Breast epithelium (tissue), 4 donors: ENCODE results near the gene DAB1. TPM values are rescaled to one million over a fixed set of nuclear protein-coding genes. Genes with fewer than 3 reads are reported as not detected.
"Not testable (repeated sequence)": the region's sequence is repeated elsewhere in the genome, so short reads cannot be mapped to it uniquely, and the experiment has no call there.

Experiments used
- DNase-seq, 2 donors: peaks; one replicate each; pipeline ENCODE4 v3.0.0-alpha.2; 2019; ENCODE audit warnings: low spot score in 2 of 2
- H3K27ac ChIP-seq, 2 donors: fragments of 200-600 bp; sonication (generic) in 1 of 2; one replicate each; pipeline ENCODE4 v1.5.1; 2016 to 2019; ENCODE audit warnings: mild to moderate bottlenecking in 1 of 2
- H3K27me3 ChIP-seq, 2 donors: fragments of 200-600 bp; sonication (generic) in 1 of 2; one replicate each; pipeline versions ENCODE4 v1.5.1 to v1.6.0; 2017 to 2019; ENCODE audit warnings: control low read depth in 1 of 2, mild to moderate bottlenecking in 1 of 2
- H3K36me3 ChIP-seq: fragments of 200-600 bp; one replicate; pipeline ENCODE4 v1.5.1; 2019
- H3K4me1 ChIP-seq, 2 donors: fragments of 200-600 bp; sonication (generic); one replicate each; pipeline ENCODE4 v1.5.1; 2016 to 2019; ENCODE audit warnings: control low read depth in 1 of 2
- H3K4me3 ChIP-seq, 3 donors: fragments of 200-600 bp; sonication (generic); 1 replicate in 2 of 3; 2 replicates in 1 of 3; pipeline ENCODE4 v1.5.1; 2016 to 2019; ENCODE audit warnings: mild to moderate bottlenecking in 3 of 3, moderate library complexity in 2 of 3
- H3K9me3 ChIP-seq, 2 donors: fragments of 200-600 bp; sonication (generic) in 1 of 2; one replicate each; pipeline ENCODE4 v1.5.1; 2016 to 2019; ENCODE audit warnings: control low read depth in 1 of 2
- CTCF ChIP-seq, 3 donors: fragments of 450-650 bp; IDR thresholded peaks; one replicate each; pipeline ENCODE4 v1.5.1; 2016 to 2017; ENCODE audit warnings: antibody characterized with exemption in 3 of 3, mild to moderate bottlenecking in 3 of 3, moderate library complexity in 3 of 3
- POLR2A ChIP-seq: fragments of 450-650 bp; IDR thresholded peaks from one replicate; pipeline ENCODE4 v1.6.1; 2016; ENCODE audit warnings: antibody characterized with exemption, mild to moderate bottlenecking, moderate library complexity
- POLR2AphosphoS5 ChIP-seq, 3 donors: sonication (generic); formaldehyde crosslinking; IDR thresholded peaks; one replicate each; pipeline ENCODE4 v1.6.1; 2017; ENCODE audit warnings: antibody characterized with exemption in 3 of 3
- intact Hi-C: fragments of 100-400 bp; cut with DNase I; formaldehyde crosslinking; loops from one replicate; pipeline ENCODE4 v1.15.1; 2023; ENCODE audit warnings: low total_unique reads
- total RNA-seq, 3 donors: library from RNA; depleted of rRNA; stranded (reverse); fragments of >200 nt; gene quantifications; one replicate each; pipeline ENCODE4 v1.1.0, GENCODE V29; 2016

The DAB1 gene
- total RNA-seq, 3 donors from 2014 or later: 0.48 to 0.66 (median 0.59) TPM

DNA sequence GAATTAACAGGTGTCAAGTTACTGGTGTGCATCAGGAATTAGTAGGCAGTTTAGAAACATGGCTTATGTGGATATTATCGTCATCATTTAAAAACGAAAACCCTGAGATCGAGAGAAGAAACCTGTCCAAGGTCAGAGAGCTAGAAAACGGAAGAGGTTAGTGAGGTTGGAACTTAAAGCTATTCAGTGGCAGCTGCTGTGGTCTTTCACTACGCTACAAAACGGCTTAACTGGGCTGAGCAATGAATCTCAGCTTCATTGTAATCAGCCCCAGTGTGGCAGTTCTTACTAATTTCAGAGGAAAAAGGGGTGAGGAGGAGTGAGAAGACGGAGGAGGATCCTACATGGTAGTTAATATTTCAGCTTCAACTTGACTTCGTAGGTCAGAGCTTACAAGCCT is 77.9 kb downstream of the DAB1 start:
- no peaks in the 10 kb centered on the region for H3K27me3 ChIP-seq
- TF ChIP-seq POLR2AphosphoS5 (IDR thresholded peaks at IDR 0.05): no peak
- no peak for TF ChIP-seq POLR2A
- no peak for TF ChIP-seq CTCF (IDR thresholded peaks at IDR 0.05)
- H3K4me1 ChIP-seq: no peaks in the 10 kb centered on the region
- H3K4me3 ChIP-seq: no peak overlapping the region
- H3K9me3 ChIP-seq: no peaks in the 10 kb centered on the region
- H3K27ac ChIP-seq: no peak overlapping the region
- no peak for DNase-seq
- no peaks in the 10 kb centered on the region for H3K36me3 ChIP-seq
- intact Hi-C loops: no loop called here

DNA sequence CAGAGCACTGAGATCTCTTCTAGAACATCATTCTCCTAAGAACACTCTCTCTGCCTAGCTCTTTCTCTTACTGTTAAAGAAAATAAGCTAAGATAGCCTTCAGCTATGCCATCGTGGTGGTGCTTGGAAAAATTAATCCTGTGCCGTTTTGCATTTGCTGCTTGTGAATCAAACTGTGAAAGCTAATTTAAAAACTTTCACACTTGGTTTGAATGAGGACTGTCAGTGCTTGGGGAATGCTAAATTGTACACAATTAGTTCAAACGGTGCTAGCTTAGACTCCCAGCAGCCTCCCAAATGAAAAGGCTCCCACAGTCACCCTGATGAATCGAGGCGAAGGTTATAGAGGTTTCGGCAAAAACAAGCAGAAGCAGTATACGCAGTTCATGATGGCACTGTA is 79.6 kb downstream of the DAB1 start:
- Histone ChIP-seq H3K27ac (no peak overlapping the region), H3K4me1 (no peaks in the 10 kb centered on the region), H3K36me3 (no peaks in the 10 kb centered on the region), H3K4me3 (no peak overlapping the region), H3K9me3 (no peaks in the 10 kb centered on the region), H3K27me3 (no peaks in the 10 kb centered on the region)
- intact Hi-C loops: no loop called here
- DNase-seq: no peak
- no peak for TF ChIP-seq POLR2A
- TF ChIP-seq POLR2AphosphoS5 (IDR thresholded peaks at IDR 0.05): no peak
- no peak for TF ChIP-seq CTCF (IDR thresholded peaks at IDR 0.05)

DNA sequence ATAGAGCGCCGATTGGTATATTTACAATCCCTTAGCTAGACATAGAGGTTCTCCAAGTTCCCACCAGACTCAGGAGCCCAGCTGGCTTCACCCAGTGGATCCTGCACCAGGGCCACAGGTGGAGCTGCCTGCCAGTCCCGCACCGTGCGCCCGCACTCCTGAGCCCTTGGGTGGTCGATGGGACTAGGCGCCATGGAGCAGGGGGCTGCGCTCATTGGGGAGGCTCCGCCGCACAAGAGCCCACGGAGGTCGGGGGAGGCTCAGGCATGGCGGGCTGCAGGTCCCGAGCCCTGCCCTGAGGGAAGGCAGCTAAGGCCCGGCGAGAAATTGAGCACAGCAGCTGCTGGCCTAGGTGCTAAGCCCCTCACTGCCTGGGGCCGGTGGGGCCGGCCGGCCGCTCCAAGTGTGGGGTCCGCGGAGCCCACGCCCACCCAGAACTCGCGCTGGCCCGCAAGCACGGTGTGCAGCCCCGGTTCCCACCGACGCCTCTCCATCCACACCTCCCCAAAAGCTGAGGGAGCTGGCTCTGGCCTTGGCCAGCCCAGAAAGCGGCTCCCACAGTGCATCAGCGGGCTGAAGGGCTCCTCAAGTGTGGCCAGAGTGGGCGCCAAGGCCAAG is 80.5 kb downstream of the DAB1 start:
- H3K27ac ChIP-seq, H3K36me3 ChIP-seq, H3K4me3 ChIP-seq, intact Hi-C loops, H3K4me1 ChIP-seq, H3K27me3 ChIP-seq, H3K9me3 ChIP-seq, DNase-seq: not testable (repeated sequence)

DNA sequence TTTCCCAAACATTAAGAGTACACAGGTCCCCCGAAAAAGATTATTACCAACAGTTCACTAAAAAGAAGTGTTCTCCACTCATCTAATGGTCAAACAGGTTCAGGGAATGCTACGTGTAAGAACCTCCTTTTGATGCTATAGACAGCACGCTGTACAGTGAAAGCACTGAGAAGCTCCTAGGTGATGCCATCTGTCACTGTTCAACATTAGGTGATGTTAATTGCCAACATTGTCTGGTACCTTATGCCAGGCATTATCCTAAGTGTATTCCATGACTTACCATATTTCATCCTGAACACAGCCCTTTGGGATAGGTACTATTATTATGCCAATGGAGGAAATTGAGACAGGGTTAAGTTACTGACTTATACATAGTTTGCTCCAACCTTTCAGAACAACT is 82.1 kb downstream of the DAB1 start:
- no peak overlapping the region for H3K4me3 ChIP-seq
- H3K9me3 ChIP-seq: no peaks in the 10 kb centered on the region
- no peaks in the 10 kb centered on the region for H3K36me3 ChIP-seq
- no peak overlapping the region for H3K27ac ChIP-seq
- DNase-seq: no peak
- peaks cover 0 to 4% of the 10 kb centered on the region in 2 donors for H3K27me3 ChIP-seq
- H3K4me1 ChIP-seq: no peaks in the 10 kb centered on the region
- TF ChIP-seq POLR2AphosphoS5 (IDR thresholded peaks at IDR 0.05): no peak
- TF ChIP-seq CTCF (IDR thresholded peaks at IDR 0.05): no peak
- intact Hi-C loops: no loop called here

GRCh38 chr1:57340334-57341070 is 83.4 kb downstream of the DAB1 start:
- intact Hi-C loops: no loop called here
- DNase-seq: no peak
- H3K4me1 ChIP-seq: no peaks in the 10 kb centered on the region
- H3K4me3 ChIP-seq: no peak overlapping the region
- H3K36me3 ChIP-seq: no peaks in the 10 kb centered on the region
- TF ChIP-seq CTCF (IDR thresholded peaks at IDR 0.05) (no peak), POLR2AphosphoS5 (IDR thresholded peaks at IDR 0.05) (no peak), POLR2A (no peak)
- peaks cover 0 to 4% of the 10 kb centered on the region in 2 donors for H3K27me3 ChIP-seq
- no peak overlapping the region for H3K27ac ChIP-seq
- H3K9me3 ChIP-seq: no peaks in the 10 kb centered on the region
